Sigmoid colon (tissue), 4 donors: Measurements from ENCODE around the gene TPSB2.
"Not testable (repeated sequence)": the region's sequence is repeated elsewhere in the genome, so short reads cannot be mapped to it uniquely, and the experiment has no call there.

ENCODE experiments used
- CTCF ChIP-seq, 4 experiments: fragments of 450-650 bp in 3 of 4; fragments of 200-600 bp in 1 of 4; IDR thresholded peaks; one replicate each; pipeline ENCODE4 v1.5.1; 2016 to 2019; ENCODE audit warnings: antibody characterized with exemption in 4 of 4, mild to moderate bottlenecking in 3 of 4, moderate library complexity in 2 of 4
- EP300 ChIP-seq, 4 donors: sonication (generic); formaldehyde crosslinking; IDR thresholded peaks; one replicate each; pipeline ENCODE4 v1.6.1; 2017; ENCODE audit warnings: antibody characterized with exemption in 4 of 4
- POLR2A ChIP-seq, 2 donors: fragments of 450-650 bp; IDR thresholded peaks; one replicate each; pipeline ENCODE4 v1.6.1; 2016; ENCODE audit warnings: antibody characterized with exemption in 2 of 2, mild to moderate bottlenecking in 2 of 2, moderate library complexity in 2 of 2
- POLR2AphosphoS5 ChIP-seq, 4 donors: sonication (generic); formaldehyde crosslinking; IDR thresholded peaks; one replicate each; pipeline ENCODE4 v1.6.1; 2017; ENCODE audit warnings: antibody characterized with exemption in 4 of 4

- TF ChIP-seq CTCF, POLR2AphosphoS5, POLR2A, EP300 (IDR thresholded peaks at IDR 0.05): not testable (repeated sequence)
Observed at GRCh38 chr16:1256296-1256873, 26.4 kb upstream of the TPSB2 start.
